Ectodermal cell (in vitro differentiated cells): ENCODE results near the gene ERI3.

Experiments used
- H3K27ac ChIP-seq: 2 replicates; pipeline ENCODE4 v1.7.0; 2013; ENCODE audit warnings: mild to moderate bottlenecking, low read depth, low read length; ENCODE audit not compliant: insufficient read depth, poor library complexity, severe bottlenecking
- H3K27me3 ChIP-seq: 2 replicates; pipeline ENCODE4 v1.7.0; 2013; ENCODE audit warnings: mild to moderate bottlenecking, low read length; ENCODE audit not compliant: insufficient read depth, control insufficient read depth, poor library complexity, severe bottlenecking
- H3K36me3 ChIP-seq: one replicate; pipeline ENCODE4 v1.7.0; 2013; ENCODE audit warnings: low read length; ENCODE audit not compliant: control insufficient read depth, insufficient read depth
- H3K4me1 ChIP-seq: one replicate; pipeline ENCODE4 v1.7.0; 2013; ENCODE audit warnings: low read length; ENCODE audit not compliant: control insufficient read depth, insufficient read depth
- H3K4me3 ChIP-seq: 2 replicates; pipeline ENCODE4 v1.7.0; 2013; ENCODE audit warnings: low read depth, low read length, control low read depth; ENCODE audit not compliant: insufficient read depth
- H3K9me3 ChIP-seq: 2 replicates; pipeline ENCODE4 v1.7.0; 2013; ENCODE audit warnings: mild to moderate bottlenecking, low read length, moderate library complexity; ENCODE audit not compliant: control insufficient read depth
- WGBS, 2 experiments: methylation state at CpG; one replicate each; pipeline ENCODE4 v1.1.7; 2013; ENCODE audit warnings: missing lambda C conversion rate in 2 of 2; 5-methylcytosine and 5-hydroxymethylcytosine counted together

The ERI3 gene

GRCh38 chr1:44284184-44284583 is 70.9 kb downstream of the ERI3 start:
- Histone ChIP-seq H3K9me3 (no peaks in the 10 kb centered on the region), H3K27ac (no peak overlapping the region), H3K4me3 (no peak overlapping the region), H3K27me3 (no peaks in the 10 kb centered on the region), H3K36me3 (peaks cover 3% of the 10 kb centered on the region), H3K4me1 (no peaks in the 10 kb centered on the region)
- WGBS, 2 experiments: 93 to 97% methylated on average over 2 of the region's 2 CpGs

GRCh38 chr1:44283524-44284173 is 71.4 kb downstream of the ERI3 start:
- Histone ChIP-seq H3K9me3 (no peaks in the 10 kb centered on the region), H3K36me3 (peaks cover 3% of the 10 kb centered on the region), H3K4me3 (no peak overlapping the region), H3K4me1 (no peaks in the 10 kb centered on the region), H3K27ac (no peak overlapping the region), H3K27me3 (no peaks in the 10 kb centered on the region)
- WGBS, 2 experiments: 89 to 96% methylated on average over 3 of the region's 3 CpGs

- peaks cover 3% of the 10 kb centered on the region for H3K36me3 ChIP-seq
- 89 to 92% methylated on average over 8 of the region's 8 CpGs for WGBS, 2 experiments
- no peaks in the 10 kb centered on the region for H3K9me3 ChIP-seq
- H3K27ac ChIP-seq: no peak overlapping the region
- no peaks in the 10 kb centered on the region for H3K27me3 ChIP-seq
- no peak overlapping the region for H3K4me3 ChIP-seq
- no peaks in the 10 kb centered on the region for H3K4me1 ChIP-seq
These were observed 72.2 kb downstream of the ERI3 start for GRCh38 chr1:44282704-44283426.

- Histone ChIP-seq H3K27ac (no peak overlapping the region), H3K27me3 (no peaks in the 10 kb centered on the region), H3K4me1 (no peaks in the 10 kb centered on the region), H3K36me3 (peaks cover 3% of the 10 kb centered on the region), H3K4me3 (no peak overlapping the region), H3K9me3 (no peaks in the 10 kb centered on the region)
- WGBS, 2 experiments: 93 to 94% methylated on average over 1 of the region's 1 CpG
These were observed 72.9 kb downstream of the ERI3 start for GRCh38 chr1:44281962-44282703.

- no peak overlapping the region for H3K27ac ChIP-seq
- no peak overlapping the region for H3K4me3 ChIP-seq
- 92% methylated on average over 2 of the region's 2 CpGs for WGBS, 2 experiments
- no peaks in the 10 kb centered on the region for H3K36me3 ChIP-seq
- H3K4me1 ChIP-seq: peaks cover 11% of the 10 kb centered on the region
- no peaks in the 10 kb centered on the region for H3K27me3 ChIP-seq
- H3K9me3 ChIP-seq: no peaks in the 10 kb centered on the region
These were observed 78.2 kb downstream of the ERI3 start for GRCh38 chr1:44276901-44277300.

- Histone ChIP-seq H3K27me3 (no peaks in the 10 kb centered on the region), H3K36me3 (no peaks in the 10 kb centered on the region), H3K4me3 (no peak overlapping the region), H3K9me3 (no peaks in the 10 kb centered on the region), H3K4me1 (peaks cover 11% of the 10 kb centered on the region), H3K27ac (no peak overlapping the region)
- WGBS, 2 experiments: 41 to 57% methylated on average over 2 of the region's 3 CpGs
These were observed 79.1 kb downstream of the ERI3 start for GRCh38 chr1:44275991-44276405.

- peaks cover 11% of the 10 kb centered on the region for H3K4me1 ChIP-seq
- no peak overlapping the region for H3K27ac ChIP-seq
- 86 to 89% methylated on average over 6 of the region's 6 CpGs for WGBS, 2 experiments
- no peaks in the 10 kb centered on the region for H3K9me3 ChIP-seq
- H3K36me3 ChIP-seq: no peaks in the 10 kb centered on the region
- no peak overlapping the region for H3K4me3 ChIP-seq
- no peaks in the 10 kb centered on the region for H3K27me3 ChIP-seq
These were observed 79.6 kb downstream of the ERI3 start for GRCh38 chr1:44275296-44275962.

- Histone ChIP-seq H3K27ac (no peak overlapping the region), H3K9me3 (no peaks in the 10 kb centered on the region), H3K4me3 (no peak overlapping the region), H3K36me3 (no peaks in the 10 kb centered on the region), H3K4me1 (peaks cover 11% of the 10 kb centered on the region), H3K27me3 (no peaks in the 10 kb centered on the region)
- WGBS, 2 experiments: 97% methylated on average over 6 of the region's 6 CpGs
These were observed 81.3 kb downstream of the ERI3 start for GRCh38 chr1:44273560-44274350.

- peaks cover 11% of the 10 kb centered on the region for H3K4me1 ChIP-seq
- no peaks in the 10 kb centered on the region for H3K27me3 ChIP-seq
- H3K4me3 ChIP-seq: no peak overlapping the region
- H3K36me3 ChIP-seq: no peaks in the 10 kb centered on the region
- 96% methylated on average over 3 of the region's 3 CpGs for WGBS, 2 experiments
- no peak overlapping the region for H3K27ac ChIP-seq
- no peaks in the 10 kb centered on the region for H3K9me3 ChIP-seq
These were observed 82.1 kb downstream of the ERI3 start for GRCh38 chr1:44272992-44273391.
